HG03442 (cell line): ENCODE measurements around the gene ABLIM2.

Experiments used
- ATAC-seq: cut with Tn5 transposase; IDR thresholded peaks from one replicate; pipeline ENCODE4 v1.9.1; 2021; ENCODE audit warnings: mild to moderate bottlenecking, moderate library complexity; ENCODE audit not compliant: unreplicated experiment

Gene ABLIM2

GRCh38 chr4:8125526-8126056 lies 33.0 kb downstream of the ABLIM2 start:
- ATAC-seq, result no peak

DNA sequence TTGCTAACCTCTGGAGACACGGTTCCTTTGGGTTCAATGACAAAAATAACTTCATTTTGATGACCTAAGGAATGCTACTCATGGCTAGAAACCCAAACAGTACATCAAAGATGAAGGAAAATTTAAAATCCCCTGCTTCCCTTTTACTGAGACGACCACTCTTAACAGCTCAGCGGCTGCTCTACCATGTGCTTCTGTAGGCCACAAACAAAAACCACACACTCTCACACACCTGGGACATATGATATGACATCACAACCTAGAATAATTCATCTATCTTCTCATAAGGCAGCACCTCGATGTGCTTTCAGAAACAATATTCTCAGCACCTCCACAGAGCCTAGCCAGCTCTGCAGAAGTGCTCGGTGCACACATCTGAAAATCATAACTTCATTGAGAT lies 34.7 kb downstream of the ABLIM2 start:
- no peak for ATAC-seq

- ATAC-seq, result no peak
Measured at GRCh38 chr4:8123389-8123788, 35.2 kb downstream of the ABLIM2 start.

DNA sequence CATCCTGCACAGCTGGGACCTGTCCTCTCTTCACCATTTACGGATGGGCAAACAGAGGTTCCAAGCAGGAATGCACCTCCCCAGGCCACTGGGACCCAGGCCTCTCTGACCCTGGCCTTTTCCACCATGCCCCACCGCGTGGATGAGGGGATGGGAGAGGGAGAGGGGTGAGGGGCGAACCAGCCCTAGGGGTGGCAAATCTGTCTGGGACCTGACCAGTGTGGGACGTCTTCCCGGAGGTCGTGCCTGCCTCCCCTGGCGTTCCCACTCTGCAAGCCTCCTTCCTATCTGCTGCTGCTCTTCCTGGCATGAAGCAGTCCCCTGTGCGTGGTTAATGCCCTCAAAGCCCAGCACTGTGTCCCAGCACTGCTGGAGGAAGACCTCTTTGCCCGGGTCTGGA lies 35.9 kb downstream of the ABLIM2 start:
- no peak for ATAC-seq

- no peak for ATAC-seq
Measured at GRCh38 chr4:8121292-8122015, 37.2 kb downstream of the ABLIM2 start.

- ATAC-seq, result no peak
Measured at GRCh38 chr4:8120501-8120900, 38.1 kb downstream of the ABLIM2 start.

GRCh38 chr4:8119877-8120276 lies 38.7 kb downstream of the ABLIM2 start:
- ATAC-seq, result no peak

GRCh38 chr4:8118531-8118930 lies 40.1 kb downstream of the ABLIM2 start:
- ATAC-seq, result no peak

DNA sequence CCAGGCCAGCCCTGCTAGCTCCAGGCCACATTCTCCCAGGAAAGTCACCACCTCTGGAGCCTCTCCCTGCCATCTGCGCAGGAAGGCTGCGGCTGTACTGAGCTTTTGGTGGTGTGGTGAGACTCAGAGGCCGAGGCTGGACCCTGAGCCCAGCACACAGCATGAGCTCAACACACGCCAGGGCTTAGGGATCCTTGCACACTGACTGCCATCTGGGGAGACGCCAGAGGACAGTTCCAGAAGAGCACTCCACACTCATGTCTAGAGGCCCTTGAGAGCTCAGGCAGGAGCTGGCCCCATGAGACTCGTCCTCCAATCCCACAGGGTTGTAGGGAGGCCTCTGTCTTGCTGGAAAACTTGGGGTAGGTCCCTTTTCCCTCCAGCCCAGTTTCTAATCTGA lies 40.6 kb downstream of the ABLIM2 start:
- no peak for ATAC-seq

DNA sequence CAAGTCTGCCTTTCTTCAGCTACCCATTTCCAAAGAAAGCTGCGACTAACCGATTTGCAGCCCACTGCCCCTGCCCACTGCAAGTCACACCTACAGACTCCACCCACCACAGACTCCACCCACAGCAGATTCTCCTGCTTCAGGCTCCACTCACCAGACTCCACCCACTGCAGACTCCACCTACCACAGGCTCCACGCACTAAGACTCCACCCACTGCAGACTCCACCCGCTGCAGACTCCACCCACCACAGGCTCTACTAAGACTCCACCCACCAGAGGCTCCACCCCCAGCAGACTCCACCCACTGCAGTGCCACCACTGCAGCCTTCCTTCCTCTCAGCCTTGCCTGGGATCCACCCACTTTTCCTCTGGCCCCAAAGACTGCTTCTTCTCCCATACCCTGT lies 41.3 kb downstream of the ABLIM2 start:
- ATAC-seq, result no peak

DNA sequence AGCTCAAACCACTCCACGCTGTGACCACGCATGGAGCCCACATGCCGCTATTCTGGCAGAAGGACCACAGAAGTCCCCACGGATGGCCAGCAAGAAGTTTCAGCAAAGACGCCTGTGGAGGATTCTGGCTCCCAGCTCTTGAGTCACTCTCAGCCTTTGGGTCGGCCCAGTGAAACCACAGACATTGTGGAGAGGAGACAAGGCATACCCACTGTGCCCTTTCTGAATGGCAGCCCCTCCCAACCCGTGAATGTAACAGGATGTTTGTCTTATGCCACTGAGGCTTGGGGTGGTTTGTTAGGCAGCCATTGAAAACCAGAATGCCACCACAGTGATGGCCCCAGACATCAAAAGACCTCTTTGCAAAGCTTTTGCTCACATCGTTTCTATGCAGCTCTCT lies 42.7 kb downstream of the ABLIM2 start:
- ATAC-seq, result no peak

DNA sequence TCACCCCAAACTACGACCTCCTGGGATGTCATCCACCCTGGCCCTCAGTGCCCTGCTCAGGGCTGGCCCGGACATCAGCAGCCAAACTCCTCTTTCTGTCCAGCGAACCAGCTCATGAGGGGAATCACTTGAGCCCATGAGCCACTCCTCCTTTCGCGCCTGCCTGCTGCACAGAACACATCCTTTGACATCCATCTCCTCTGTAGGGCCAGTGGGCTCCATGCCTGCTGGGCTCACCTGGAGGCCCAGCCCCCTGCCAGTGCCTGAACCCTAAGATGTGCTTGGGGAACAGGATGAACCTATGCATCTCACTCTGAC lies 43.5 kb downstream of the ABLIM2 start:
- ATAC-seq, result no peak

DNA sequence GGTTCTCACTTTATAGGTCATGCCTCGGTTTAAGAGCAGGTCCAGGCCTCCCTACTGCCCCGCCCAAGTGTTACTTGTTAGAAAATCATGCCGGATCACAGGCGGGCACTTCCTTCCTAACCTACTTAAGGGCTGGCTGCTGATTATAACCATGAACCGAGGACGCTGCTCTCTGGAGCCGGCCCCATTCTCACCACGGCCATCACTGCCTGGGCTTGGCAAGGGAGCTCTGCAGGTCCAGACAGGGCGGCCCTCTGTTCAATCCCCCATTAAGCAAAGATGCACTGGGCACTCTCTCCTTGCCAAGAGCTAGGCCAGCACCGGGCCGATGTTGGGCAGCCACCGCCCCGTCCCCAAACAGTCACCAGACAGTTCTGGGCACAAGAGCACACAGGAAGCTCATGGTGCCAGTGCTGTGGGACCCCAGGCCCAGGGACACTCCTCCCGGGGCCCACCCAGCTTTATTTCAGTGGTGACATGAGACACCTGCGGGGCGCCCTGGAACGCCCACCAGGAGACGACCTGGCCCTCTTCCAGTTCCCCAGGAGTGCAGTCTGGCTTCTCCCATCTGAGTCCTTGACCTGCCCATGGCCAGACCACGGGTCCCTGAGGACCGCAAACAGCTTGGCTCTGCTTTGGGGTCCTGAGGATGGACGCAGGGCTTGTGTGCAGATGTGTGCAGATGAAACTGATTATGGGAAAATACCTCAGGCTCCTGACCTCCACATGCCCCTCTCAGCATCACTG lies 44.0 kb downstream of the ABLIM2 start:
- ATAC-seq, result no peak

DNA sequence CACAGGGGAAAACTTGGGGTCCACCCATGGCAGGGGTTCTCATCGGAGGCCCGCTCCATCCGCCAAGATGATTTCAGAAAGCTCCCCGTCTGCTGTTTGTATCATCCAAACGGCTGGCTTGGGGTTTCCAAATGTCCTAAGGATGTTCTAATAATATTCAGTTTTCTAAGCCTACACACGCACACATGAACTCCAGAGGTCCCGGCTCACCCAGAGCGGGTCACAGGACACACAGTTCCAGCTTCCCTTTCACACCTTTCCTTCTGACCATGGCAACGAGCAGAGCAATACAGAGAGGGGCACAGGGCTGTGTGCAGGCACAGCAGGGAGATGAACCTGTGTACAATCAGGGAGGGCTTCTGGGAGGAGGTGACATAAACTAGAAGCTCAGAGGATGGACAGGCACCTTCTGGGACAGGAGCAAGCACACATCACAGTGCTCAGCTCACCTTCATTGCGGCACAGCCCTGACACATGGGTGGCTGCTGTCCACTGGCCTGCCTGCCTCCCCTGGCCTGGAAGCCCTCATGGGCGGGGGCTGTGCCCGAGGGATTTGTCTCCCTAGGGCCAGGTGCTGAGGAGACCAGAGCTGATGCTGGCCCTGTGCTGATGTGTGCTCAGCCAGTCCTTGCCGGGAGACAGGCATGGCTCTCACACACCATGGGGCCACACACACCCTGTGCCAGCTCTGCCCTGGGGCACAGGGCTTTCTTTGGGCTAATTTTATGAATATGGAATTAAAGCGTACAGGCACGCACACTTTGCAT lies 44.8 kb downstream of the ABLIM2 start:
- no peak for ATAC-seq

- no peak for ATAC-seq
Measured at GRCh38 chr4:8112672-8113071, 45.9 kb downstream of the ABLIM2 start.

DNA sequence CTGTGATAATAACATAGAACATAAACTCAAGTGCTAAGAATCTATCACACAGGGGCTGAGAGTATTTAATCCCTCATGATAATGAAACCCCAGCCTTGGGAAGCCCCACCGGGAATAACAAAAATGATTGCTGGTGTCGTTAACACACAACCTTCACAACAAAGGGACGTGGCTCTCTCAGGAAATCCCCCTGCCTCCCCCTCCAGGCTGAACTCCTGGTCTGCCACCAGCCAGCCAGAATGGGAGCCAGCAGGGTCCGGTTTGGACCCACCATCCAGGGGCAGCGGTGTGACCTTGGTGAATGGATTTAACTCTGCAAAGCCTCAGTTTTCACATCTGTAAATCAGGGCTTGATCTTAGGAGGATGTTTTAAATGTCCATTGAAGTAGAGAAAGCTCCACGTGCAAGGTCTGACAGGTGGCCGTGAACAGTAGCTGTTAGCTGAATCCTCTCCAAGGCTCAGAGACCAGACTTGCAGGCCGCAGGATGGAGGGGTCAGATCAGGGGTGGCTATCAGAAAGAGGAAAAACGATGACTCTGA lies 46.5 kb downstream of the ABLIM2 start:
- ATAC-seq, result no peak

- no peak for ATAC-seq
Measured at GRCh38 chr4:8110071-8110986, 48.3 kb downstream of the ABLIM2 start.

DNA sequence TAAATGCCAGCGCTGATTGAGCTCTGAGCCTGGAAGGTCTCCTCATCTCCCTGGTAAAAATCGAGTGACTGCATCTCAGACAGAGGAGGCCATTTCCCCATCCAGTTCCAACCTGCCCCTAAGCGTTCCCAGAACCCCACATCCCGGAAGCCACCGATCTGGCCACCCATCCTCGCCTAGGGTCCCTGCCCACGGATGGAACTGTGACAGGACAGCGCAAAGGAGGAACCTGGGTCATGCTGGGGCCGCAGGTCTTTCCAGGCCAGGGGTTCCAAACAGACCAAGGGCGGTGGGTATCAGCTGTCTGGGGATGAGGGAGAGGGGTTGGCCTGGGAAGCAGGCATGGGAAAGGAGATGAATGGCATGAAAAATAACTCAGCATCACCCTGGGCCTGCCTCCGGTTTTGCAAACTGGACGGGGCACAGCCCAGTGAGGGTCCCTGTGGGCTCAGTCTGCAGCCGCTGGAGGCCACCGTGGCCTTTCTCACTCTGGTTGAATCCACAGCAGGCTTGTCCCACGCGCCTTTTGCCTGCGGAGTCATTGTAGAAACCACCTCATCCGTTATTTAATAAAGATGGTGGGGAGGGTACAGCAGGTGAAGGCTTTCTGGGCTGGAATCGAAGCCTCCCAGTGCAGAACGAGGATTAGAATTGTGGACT lies 49.1 kb downstream of the ABLIM2 start:
- no peak for ATAC-seq

DNA sequence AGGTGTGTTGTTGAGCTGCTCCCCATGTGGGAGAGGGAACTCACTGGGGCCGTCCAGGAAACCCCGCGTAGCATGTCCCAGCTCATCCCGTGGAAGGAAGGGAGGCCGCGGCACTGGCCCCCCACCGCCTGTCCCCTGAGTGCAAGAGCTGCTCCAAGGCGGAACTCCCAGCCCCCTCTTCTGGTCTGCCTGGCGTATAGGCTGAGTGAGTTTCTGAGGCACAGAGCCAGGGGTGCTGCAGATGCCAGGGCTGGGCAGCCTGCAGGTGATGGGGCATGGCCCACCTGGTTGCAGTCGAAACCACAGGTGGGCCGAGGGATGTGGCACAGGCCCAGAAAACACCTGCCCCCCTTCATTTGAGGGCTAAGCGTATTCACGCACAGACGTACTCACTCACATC lies 49.6 kb downstream of the ABLIM2 start:
- ATAC-seq, result no peak

DNA sequence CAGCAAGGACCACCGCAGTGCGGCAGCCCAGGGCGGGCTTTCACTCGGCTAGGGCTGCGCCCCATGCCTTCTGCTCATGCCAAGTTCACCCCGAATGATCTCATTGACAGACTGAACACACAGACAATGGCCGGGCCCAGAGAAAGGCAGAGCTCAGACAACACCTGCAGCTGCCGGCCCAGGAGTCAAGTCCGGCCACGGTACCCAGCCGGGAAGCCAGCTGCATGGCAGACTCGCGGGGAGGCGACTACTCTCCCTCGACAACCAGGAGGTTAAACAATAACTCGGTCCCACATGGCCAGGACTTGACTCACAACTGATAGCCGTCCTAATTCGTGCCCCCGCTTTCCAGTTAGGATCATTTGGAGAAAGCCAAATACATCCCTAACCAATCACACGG lies 50.4 kb downstream of the ABLIM2 start:
- no peak for ATAC-seq
